Stimulated activated CD4-positive, alpha-beta T cell treated with anti-CD3 and anti-CD28 coated beads, Interleukin-1b, Interleukin-23, amount 100 ng/mL, for 48 hours (primary cell): ENCODE results near the gene TOM1L1.

Source experiments
- DNase-seq: peaks from one replicate; pipeline ENCODE4 v3.0.0-alpha.2; 2020

The TOM1L1 gene

GRCh38 chr17:55002458-55002857 lies 101.8 kb downstream of the TOM1L1 start:
- no peak for DNase-seq

- no peak for DNase-seq
Observed at GRCh38 chr17:55004484-55004883, 103.8 kb downstream of the TOM1L1 start.

GRCh38 chr17:55005520-55005919 lies 104.9 kb downstream of the TOM1L1 start:
- peak; percentile 3 for DNase-seq
